GM21515 (cell line): Measurements from ENCODE around the gene FNIP1.
"Not testable (repeated sequence)": the region's sequence is repeated elsewhere in the genome, so short reads cannot be mapped to it uniquely, and the experiment has no call there.

ENCODE experiments used
- ATAC-seq: cut with Tn5 transposase; IDR thresholded peaks from one replicate; pipeline ENCODE4 v1.9.1; 2021; ENCODE audit not compliant: unreplicated experiment

Gene FNIP1

DNA sequence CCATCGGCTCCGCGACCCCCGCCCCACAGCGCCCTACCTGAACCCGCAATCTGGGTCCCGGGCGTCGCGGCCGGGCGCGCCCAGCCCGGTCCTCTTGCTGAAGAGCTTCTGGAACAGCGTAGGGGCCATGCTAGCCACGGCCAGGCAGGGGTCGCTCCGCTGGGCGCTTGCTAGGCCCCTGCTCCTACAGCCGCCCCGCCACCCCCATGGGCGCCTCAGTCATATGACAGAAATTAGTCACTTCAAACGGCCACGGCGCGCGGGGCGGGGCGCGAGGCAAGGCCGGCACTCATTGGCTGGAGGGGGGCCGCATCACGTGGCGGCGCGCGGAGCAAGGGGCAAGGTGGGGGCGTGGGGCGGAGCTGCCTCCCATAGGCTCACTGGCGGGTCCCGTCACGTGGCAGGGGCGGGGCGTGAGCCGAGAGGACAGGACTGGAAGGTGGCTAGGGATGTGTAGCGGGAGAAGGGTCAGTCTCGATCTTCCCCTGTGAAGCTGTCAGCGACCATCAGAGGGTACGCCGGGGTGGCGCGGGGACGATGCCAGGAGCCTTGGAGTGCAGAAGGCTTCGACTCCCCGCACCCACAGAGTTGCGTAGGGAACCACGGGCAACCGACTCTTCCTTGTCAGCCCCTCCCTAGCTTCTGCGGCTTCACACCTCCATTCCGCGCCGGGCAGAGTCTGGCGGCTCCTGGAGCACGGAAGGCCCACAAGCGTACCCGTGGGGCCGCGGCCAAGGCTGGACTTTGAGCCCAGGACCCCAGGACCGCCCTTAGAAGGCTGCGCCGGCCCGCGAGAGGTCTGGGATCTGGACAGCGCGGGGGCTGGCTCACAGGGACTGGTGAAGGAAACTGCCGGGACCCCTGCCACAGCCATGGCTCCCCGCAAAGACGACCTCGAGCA is at the start of gene FNIP1:
TSS of gene FNIP1 (minus strand) at position 225 of the 901 bp plus-strand sequence. CDS start at position 129, 96 bp downstream.
- peak; percentile 93 for ATAC-seq

DNA sequence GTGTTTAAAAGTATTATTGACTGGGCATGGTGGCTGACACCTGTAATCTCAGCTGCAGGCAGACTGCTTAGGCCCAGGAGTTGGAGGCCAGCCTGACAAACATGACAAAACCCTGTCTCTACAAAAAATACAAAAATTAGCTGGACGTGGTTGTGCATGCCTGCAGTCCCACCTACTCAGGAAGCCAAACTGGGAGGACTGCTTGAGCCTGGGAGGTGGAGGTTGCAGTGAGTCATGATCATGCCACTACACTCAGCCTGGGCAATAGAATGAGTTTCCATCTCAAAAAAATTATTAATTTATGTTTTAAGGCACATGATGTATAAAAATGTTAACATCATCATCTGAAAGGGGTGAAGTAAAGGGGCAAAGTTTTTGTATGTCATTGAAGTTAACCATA is 49.7 kb upstream of the FNIP1 start:
- ATAC-seq: no peak

DNA sequence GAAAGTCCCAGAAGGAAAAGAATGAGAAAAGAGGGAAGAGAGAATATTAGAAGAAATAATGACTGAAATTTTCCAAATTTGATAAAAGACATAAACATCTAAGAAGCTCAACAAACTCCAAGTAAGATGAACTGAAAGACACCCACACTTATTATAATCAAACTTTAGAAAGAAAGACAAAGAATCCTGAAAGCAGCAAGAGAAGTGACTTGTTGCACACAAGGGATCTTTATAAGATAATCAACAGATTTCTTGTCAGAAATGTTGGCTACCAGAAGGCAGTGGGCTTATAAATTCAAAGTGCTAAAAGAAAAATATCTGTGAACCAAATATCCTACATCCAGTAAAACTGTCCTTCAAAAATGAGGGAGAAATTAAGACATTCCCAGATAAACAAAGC is 49.0 kb upstream of the FNIP1 start:
- no peak for ATAC-seq

DNA sequence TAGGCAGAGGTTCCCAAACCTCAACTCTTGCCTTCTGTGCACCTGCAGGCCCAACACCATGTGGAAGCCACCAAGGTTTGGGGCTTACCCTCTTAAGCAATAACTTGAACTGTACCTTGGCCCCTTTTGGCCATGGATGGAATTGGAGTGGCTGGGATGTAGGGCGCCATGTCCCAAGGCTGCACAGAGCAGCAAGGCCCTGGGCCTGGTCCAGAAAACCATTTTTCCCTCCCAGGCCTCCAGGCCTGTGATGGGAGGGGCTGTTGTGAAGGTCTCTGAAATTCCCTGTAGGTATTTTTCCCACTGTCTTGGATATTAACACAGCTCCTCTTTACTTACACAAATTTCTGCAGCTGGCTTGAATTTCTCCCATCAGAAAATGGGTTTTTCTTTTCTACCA is 46.2 kb upstream of the FNIP1 start:
- ATAC-seq: not testable (repeated sequence)

DNA sequence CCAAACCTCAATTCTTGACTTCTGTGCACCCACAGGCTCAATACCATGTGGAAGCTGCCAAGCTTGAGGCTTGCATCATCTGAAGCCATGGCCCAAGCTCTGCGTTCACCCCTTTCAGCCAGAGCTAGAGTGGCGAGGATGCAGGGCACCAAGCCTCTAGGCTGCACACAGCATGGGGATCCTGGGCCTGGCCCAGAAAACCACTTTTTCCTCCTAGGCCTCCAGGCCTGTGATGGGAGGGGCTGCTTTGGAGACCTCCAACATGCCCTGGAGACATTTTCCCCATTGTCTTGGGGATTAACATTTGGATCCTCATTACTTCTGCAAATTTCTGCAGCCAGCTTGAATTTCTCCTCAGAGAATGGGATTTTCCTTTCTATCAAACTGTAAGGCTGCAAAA is 35.9 kb upstream of the FNIP1 start:
- not testable (repeated sequence) for ATAC-seq

DNA sequence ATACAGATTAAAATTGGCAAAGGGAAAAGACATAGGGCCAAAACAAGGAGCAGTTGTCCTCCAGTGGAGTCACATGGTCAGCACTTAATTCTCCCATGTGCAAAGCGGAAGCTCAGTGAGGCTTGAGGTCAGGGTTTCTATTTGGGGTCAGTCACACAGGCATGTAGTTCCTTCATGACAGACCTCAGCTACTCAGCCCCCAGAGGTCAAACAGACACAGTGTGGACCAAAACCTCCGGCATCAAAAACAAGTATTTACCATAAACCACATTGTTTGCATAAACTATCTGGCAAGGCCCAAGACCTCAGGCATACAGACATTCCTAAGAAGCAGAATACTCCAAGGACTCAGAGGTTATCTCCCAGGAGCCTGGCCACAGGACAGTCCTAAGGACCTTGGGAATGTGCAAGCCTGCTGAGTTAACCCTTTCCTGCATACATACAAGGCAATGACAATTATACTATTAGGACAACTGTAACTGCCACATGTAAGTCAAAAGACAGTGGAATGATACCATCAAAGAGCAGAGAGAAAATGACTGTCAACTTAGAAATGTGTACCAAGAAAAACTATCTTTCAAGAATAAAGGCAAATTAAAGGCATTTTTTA is 28.7 kb upstream of the FNIP1 start:
- ATAC-seq: peak; percentile 87

DNA sequence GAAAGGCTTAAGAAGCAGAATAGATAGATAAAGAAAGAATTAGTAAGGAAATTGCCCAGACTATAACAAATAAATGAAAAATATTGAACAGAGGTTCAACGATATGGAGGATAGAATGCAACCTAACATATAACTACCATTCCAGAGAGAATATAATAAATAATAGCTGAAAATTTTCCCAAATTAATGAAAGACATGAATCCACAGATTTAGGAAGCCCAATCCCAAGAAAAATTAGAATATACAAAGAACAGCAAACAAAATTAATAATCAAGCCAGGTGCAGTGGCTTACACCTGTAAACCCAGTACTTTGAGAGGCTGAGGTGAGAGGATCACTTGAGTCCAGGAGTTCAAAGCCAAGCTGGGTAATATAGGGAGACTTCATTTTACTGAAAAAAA is 27.8 kb upstream of the FNIP1 start:
- no peak for ATAC-seq

DNA sequence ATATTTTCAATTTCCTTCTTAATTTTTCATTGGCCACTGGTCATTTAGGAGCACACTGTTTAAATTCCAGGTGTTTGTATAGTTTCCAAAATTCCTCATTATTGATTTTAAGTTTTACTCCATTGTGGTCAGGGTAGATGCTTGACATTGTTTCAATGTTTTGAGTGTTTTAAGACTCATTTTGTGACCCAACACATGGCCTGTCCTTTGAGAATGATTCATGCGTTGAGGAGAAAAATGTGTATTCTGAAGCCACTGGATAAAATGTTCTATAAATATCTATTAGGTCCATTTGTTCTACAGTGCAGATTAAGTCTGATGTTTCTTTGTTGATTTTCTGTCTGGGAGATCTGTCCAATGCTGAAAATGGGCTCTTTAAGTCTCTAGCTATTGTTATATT is 24.4 kb upstream of the FNIP1 start:
- ATAC-seq: no peak

DNA sequence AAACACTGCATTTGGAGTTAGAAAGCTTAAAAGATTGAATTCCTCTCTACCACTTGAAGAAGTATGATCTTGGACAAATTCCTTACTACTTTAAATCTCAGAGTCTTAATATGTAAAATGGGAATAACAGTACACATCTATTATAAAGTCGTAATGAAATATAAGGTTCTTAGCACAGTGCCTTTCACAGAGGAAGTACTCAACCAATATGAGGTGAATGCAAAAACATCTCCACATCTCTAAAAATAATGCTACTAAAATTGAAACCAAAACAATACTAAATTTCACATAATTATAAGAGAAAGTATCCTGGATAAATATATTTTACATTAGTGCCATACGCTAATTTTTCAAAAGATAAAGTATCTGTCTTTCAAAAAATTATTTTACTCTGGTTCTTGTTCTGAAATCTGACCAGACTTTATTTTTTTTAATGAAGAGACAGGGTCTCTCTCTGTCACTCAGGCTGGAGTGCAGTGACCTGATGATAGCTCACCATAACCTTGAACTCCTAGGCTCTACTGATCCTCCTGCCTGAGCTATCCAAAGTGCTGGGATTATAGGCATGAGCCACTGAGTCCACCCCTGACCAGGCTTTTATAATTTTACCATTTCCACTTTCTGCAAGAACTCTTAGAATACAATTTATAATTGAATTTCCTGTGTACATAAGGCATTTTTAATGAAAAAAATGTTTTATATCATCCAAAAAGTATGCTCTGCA is 21.3 kb upstream of the FNIP1 start:
- ATAC-seq: no peak

DNA sequence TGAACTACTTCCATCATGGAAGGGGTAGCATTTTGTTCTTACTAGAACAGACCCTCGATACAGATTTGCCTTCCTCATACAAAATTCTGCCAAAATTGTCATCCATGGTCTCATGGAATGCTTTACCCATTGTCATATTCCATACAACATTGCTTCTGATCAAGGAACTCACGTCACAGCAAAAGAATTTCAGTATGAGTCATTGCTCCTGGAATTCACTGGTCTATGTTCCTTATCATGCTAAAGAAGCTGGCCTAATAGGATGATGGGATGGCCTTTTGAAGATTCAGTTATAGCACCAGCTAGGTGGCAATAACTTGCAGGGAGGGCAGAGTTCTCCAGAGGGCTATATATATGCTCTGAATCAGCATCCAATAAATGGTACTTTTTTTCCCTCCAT is 18.2 kb upstream of the FNIP1 start:
- ATAC-seq: no peak

DNA sequence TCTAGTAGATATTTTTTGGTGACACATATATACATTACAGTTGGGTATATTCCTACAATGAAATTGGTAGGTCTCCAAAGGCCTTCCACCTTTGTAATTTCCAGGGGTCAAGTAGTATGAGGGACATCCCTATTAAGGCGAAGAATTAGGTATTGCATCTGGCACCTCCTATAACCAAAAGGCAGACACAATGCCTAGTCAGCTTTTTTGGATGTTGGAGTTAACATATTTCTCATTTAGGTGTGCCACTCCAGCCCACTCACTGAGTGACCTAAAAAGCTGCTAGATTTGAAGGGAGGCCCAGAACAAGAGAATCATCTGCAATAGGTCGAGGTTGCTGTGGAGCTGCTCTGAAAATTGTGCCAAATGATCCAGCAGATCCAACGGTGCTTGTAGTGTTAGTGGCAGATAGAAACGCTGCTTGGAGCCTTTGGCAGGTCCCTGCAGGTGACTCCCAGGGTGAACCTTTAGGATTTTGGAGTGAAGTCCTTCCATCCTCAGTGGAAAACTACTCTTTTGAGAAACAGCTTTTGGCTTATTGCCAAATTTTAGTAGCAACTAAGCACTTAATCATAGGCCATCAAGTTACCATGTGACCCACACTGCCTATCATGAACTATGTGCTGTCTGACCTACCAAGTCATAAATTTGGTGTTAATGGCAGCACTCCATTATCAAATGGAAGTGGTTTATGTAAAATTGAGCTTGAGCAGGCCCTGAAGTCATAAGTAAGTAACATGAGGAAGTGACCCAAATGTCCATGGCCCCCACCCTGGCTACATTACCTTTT is 15.7 kb upstream of the FNIP1 start:
- no peak for ATAC-seq

DNA sequence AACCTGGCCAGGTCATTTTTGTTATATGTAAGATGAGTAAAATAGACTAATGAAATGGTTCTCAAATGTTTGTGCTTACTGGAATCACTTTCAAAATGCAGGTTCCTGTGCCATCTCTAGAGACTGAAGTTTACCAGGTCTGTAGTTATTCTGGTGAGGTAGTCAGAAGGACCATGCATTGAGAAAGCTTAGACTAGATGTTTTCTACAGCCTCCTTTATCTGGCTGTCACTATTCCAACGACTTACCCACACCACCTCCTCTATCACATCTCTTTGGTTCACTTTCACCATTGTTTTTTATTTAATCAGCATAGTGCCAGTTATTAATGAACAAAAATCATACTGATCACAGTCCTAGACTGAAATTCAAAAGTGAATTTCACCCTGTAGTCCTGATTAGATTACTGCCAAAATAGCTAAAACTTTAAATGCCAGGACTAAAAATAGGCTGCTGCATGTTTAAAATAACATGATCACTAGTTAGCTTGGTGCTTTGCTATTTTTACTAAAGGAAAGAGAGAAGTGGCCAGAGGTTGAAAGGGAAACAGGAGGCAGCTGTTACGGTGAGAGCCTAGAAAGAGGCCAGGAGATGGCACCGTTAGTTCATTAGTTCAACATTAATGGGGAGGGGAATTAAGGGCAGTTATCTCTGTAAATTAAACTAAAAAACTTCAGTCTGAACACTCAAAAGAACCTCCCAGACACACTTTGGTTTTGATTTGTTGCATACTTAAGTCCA is 13.9 kb upstream of the FNIP1 start:
- peak; percentile 74 for ATAC-seq

DNA sequence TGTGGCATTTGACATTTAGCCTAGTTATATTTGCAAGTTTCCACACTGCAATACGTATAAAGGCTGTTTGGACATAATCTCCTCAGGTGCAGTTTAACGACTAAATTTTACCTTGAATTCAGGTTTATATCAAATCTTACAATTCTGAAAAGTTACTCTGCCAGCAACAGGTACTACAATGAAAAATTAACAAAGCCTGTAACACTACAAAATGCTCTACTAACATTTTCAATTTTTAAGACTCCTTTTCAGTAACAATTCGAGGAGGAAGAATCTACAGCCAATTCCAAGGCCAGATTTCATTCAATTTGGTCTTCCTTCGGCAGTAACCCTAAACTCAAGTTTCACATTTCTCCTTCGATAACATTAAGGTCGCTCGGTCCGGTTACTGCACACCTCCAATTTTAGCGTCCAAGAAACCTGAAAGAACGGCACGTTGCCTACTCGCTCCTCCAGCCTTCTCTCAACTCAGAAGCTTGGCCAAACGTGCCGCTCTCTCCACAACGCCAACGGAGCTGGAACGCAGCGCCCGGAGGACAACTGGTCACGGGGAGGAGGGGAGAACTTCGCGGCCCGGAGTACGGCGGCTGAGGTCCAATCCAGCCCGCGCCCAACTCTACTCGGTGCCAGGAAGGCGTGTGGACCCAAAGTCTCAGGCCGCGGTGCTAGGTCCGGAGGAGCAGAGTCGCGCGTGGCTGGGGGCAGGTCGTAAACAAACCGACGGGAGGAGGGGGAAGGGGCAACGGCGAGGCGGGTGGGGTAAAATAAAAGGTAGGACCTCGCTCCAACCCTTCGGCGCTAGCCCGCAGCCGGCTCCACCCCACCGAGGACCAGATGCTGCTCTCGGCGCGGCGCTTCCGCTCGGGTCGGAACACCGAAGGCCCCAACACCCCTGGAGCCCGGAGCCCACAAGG is 681 bp downstream of the FNIP1 start:
- ATAC-seq: peak; percentile 19

DNA sequence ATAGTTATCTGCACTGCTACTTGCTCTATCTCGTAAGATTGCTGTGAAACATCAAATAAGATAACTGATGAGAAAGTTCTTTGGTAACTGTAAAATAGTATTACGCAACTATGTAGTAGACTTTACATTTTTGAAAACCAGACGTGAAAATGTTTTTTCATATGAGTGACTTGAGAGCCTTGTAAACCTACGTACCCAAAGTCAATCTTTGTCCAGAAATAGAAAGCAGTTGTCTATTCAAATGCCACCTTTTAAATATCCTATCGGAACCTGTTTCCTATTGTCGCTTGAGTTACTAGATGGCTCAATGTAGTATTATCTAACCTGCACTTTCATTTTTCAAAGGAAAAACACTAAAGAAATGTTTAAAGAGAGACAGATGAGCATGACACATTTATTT is 1.6 kb downstream of the FNIP1 start:
- ATAC-seq: no peak

DNA sequence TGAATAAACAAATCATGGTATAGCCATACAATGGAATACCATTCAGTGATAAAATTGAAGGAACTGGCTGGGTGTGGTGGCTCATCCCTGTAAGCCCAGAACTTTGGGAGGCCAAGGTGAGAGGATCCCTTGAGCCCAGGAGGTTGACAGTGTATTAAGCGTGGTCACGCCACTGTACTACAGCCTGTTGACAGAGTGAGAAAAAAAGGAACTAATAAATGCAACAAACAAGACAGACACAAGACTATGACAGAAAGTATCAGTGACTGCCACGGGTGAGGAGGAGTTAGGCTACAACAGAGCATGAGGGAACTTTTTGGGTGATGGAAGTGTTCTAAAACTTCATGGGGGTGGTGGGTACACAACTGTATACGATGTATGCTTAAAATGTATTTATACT is 2.2 kb downstream of the FNIP1 start:
- ATAC-seq: no peak

DNA sequence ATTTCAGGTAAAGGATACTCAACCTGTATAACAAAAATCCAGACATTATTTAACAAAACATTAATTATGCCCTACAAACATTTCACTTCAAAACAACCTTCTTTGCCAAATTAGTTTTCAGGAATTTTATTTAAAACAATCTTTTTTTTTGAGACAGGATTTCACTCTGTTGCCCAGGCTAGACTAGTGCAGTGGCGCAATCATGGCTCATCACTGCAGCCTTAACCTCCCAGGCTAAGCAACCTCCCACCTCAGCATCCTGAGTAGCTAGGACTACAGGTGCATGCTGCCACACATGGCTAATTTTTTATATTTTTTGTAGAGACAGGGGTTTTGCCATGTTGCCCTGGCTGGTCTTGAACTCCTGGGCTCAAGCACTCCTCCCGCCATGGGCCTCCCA is 3.9 kb downstream of the FNIP1 start:
- ATAC-seq: no peak

DNA sequence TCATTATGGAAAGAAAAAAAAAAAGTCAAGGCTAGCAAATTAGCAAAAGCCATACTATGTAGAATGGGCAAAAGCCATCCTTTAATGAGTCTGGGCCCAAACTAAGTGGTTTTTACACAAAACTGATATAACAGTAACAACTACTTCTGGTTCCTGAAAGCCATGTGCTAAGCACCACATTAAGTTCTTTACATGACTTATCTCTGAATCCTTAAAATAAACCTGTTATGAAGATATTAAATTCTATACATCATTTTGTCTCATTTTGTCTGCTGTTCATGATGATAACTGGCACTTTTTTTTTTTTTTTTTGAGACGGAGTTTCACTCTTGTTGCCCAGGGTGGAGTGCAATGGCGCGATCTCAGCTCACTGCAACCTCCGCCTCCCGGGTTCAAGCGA is 5.0 kb downstream of the FNIP1 start:
- ATAC-seq: no peak

DNA sequence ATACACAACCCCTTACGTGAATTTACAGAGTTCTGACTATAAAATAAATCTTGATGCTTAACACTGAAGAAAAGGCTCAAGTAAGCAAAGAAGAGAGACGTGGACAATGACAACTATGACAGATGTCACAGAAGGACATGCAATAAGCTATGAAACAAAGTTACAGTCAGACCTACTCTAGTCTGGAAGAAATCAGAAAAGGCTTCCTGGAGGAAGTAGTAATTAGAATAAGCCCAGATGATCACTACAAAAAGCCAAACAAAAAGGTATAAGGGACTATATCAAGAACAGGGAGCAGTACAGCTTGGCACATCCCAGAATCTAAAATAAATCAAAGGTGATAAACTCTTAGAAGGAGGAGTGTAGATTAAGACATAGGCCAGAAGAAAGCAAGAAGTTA is 6.3 kb downstream of the FNIP1 start:
- ATAC-seq: no peak

DNA sequence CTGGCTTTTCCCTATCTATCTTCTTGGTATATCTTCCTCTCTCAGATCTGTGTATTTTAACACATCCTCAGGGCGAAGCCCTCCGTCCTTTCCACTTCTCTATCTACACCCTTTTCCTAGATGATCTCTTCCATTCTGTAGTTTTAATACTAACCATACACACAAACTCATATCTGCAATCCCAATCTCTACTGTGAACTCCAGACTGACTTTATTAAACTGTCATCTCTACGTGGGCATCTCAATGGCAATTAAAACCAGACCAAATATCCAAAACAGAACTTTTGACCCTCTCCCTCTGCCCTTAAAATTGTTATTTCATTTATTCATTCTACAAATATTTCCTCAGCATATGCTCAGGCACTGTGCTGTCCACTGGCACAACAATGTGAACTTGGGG is 7.1 kb downstream of the FNIP1 start:
- ATAC-seq: no peak
